AG10803 (cell line): ENCODE measurements around the gene SPATA24.
"Not testable (repeated sequence)": the region's sequence is repeated elsewhere in the genome, so short reads cannot be mapped to it uniquely, and the experiment has no call there.

Source experiments
- DNase-seq: peaks from one replicate; pipeline ENCODE4 v3.0.0; 2010; ENCODE audit warnings: low read depth
- H3K4me3 ChIP-seq: 2 replicates; pipeline ENCODE4 v1.5.1; 2011; ENCODE audit warnings: mild to moderate bottlenecking, low read length, control low read depth
- CTCF ChIP-seq: conservative IDR thresholded peaks from 2 replicates; pipeline ENCODE4 v1.5.1; 2011; ENCODE audit warnings: mild to moderate bottlenecking, low read length, control low read depth, inconsistent platforms

The SPATA24 gene

GRCh38 chr5:139369181-139369580 is 34.7 kb downstream of the SPATA24 start:
- no peak for TF ChIP-seq CTCF
- H3K4me3 ChIP-seq = no peak overlapping the region
- no peak for DNase-seq

- no peak overlapping the region for H3K4me3 ChIP-seq
- DNase-seq = no peak
- no peak for TF ChIP-seq CTCF
These were observed 35.3 kb downstream of the SPATA24 start for GRCh38 chr5:139368613-139369012.

GRCh38 chr5:139364466-139364865 is 39.4 kb downstream of the SPATA24 start:
- TF ChIP-seq CTCF = no peak
- no peak overlapping the region for H3K4me3 ChIP-seq
- DNase-seq = no peak

- no peak overlapping the region for H3K4me3 ChIP-seq
- no peak for DNase-seq
- no peak for TF ChIP-seq CTCF
These were observed 40.0 kb downstream of the SPATA24 start for GRCh38 chr5:139363937-139364336.

- H3K4me3 ChIP-seq = no peak overlapping the region
- no peak for DNase-seq
- no peak for TF ChIP-seq CTCF
These were observed 42.0 kb downstream of the SPATA24 start for GRCh38 chr5:139361835-139362429.

GRCh38 chr5:139360384-139360783 is 43.5 kb downstream of the SPATA24 start:
- no peak for TF ChIP-seq CTCF
- H3K4me3 ChIP-seq = no peak overlapping the region
- no peak for DNase-seq

- TF ChIP-seq CTCF = no peak
- H3K4me3 ChIP-seq = no peak overlapping the region
- DNase-seq = no peak
These were observed 45.8 kb downstream of the SPATA24 start for GRCh38 chr5:139358064-139358463.

- not testable (repeated sequence) for DNase-seq, H3K4me3 ChIP-seq
These were observed 48.0 kb downstream of the SPATA24 start for GRCh38 chr5:139355900-139356299.
